ENCODE measurements around the gene RYR3.

Gene RYR3

DNA sequence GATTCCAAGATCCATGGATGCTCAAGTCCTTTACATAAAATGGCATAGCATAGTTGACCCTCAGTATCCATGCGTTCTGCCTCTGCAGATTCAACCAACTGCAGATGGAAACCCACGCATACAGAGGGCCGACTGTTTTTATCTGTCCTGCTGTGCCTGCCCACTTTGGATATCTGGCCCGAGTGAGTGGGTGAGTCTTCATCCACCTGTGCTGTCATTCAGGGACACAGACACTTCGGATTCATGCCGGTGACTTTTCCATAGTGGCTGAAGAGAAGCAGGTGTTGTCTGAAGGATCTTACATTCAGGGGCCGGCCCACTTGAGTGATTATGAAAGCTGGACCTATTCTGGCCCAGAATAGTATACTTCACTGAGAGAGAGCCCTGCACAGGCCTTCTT, 85.1 kb downstream of the RYR3 start:
- no peak overlapping the region for H3K27ac ChIP-seq (ENCODE audit: low read length)
- no peak overlapping the region for H2AFZ ChIP-seq (ENCODE audit: low read depth, low read length)
- peaks cover 36% of the 10 kb centered on the region for H3K27me3 ChIP-seq (ENCODE audit: low read depth, low read length)
- H3K36me3 ChIP-seq (replicated peaks; ENCODE audit: low read depth, low read length) = no peaks in the 10 kb centered on the region
- no peaks in the 10 kb centered on the region for H3K79me2 ChIP-seq (ENCODE audit: low read length)
- no peaks in the 10 kb centered on the region for H4K20me1 ChIP-seq (ENCODE audit: insufficient read depth, low read length)
- H3K4me2 ChIP-seq (ENCODE audit: low read length) = no peak overlapping the region
- no peak overlapping the region for H3K9ac ChIP-seq (ENCODE audit: low read length)
- H3K9me3 ChIP-seq (ENCODE audit: insufficient read depth, low read length) = no peaks in the 10 kb centered on the region
- H3K4me3 ChIP-seq (ENCODE audit: low read length) = no peak overlapping the region
- no peak for TF ChIP-seq EZH2phosphoT487 (IDR thresholded peaks at IDR 0.05; ENCODE audit: low read depth)
- TF ChIP-seq, protein P1, sequence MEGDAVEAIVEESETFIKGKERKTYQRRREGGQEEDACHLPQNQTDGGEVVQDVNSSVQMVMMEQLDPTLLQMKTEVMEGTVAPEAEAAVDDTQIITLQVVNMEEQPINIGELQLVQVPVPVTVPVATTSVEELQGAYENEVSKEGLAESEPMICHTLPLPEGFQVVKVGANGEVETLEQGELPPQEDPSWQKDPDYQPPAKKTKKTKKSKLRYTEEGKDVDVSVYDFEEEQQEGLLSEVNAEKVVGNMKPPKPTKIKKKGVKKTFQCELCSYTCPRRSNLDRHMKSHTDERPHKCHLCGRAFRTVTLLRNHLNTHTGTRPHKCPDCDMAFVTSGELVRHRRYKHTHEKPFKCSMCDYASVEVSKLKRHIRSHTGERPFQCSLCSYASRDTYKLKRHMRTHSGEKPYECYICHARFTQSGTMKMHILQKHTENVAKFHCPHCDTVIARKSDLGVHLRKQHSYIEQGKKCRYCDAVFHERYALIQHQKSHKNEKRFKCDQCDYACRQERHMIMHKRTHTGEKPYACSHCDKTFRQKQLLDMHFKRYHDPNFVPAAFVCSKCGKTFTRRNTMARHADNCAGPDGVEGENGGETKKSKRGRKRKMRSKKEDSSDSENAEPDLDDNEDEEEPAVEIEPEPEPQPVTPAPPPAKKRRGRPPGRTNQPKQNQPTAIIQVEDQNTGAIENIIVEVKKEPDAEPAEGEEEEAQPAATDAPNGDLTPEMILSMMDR (IDR thresholded peaks at IDR 0.05; ENCODE audit: low read depth, low read length) = no peak
- H3K4me1 ChIP-seq (ENCODE audit: low read length) = no peaks in the 10 kb centered on the region

DNA sequence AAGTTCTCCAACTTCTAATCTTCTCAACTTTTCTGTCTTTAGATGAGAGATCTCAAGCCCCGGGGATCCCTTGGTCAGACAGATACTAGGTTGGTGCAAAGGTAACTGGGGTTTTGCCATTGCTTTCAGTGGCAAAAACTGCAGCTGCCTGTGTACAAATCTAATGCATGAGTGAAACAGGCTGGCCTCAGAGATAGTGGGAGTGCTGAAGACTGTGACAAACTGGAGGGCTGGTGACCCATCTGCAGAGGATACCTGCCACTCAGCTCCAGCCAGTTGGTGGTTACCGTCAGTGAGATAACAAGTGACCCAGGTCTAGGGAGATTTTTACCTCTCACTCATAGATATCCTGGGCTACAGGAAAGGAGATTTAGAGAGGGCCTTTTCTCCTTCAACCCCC, 85.7 kb downstream of the RYR3 start:
- H3K79me2 ChIP-seq (ENCODE audit: low read length) = no peaks in the 10 kb centered on the region

DNA sequence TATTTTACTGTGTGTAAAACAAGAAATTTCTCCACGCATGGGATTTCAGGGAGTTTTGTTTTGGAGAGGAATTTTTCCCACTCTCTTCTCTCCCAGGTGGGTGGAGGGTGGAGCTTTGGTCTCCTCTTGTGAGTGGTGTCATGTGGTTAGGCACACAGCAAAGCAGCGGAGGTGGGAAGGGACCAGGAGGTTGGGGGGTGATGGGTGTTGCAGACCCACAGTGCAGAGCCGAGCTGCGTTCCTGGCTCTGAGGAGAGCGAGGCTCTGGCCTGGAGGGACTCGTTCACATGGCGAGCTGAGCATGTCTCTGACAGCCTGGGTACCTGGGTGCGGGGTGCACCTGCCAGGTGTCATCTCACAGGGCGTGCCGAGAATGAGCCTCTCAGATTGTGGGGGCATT, 87.8 kb downstream of the RYR3 start:
- H3K27ac ChIP-seq (ENCODE audit: low read length) = no peak overlapping the region
- H3K36me3 ChIP-seq (replicated peaks; ENCODE audit: low read depth, low read length) = no peaks in the 10 kb centered on the region
- no peaks in the 10 kb centered on the region for H3K79me2 ChIP-seq (ENCODE audit: low read length)
- H3K4me2 ChIP-seq (ENCODE audit: low read length) = no peak overlapping the region
- TF ChIP-seq, protein P1 (IDR thresholded peaks at IDR 0.05; ENCODE audit: low read depth, low read length) = no peak
- TF ChIP-seq EZH2phosphoT487 (IDR thresholded peaks at IDR 0.05; ENCODE audit: low read depth) = no peak
- H3K9ac ChIP-seq (ENCODE audit: low read length) = no peak overlapping the region
- no peaks in the 10 kb centered on the region for H4K20me1 ChIP-seq (ENCODE audit: insufficient read depth, low read length)
- no peak overlapping the region for H2AFZ ChIP-seq (ENCODE audit: low read depth, low read length)
- no peaks in the 10 kb centered on the region for H3K9me3 ChIP-seq (ENCODE audit: insufficient read depth, low read length)
- H3K4me1 ChIP-seq (ENCODE audit: low read length) = no peaks in the 10 kb centered on the region
- H3K4me3 ChIP-seq (ENCODE audit: low read length) = no peak overlapping the region
- peaks cover 37% of the 10 kb centered on the region for H3K27me3 ChIP-seq (ENCODE audit: low read depth, low read length)

More for the DNA sequence above, 85.7 kb downstream of the RYR3 start:
- TF ChIP-seq, protein P1 (IDR thresholded peaks at IDR 0.05; ENCODE audit: low read depth, low read length) = no peak
- no peak for TF ChIP-seq EZH2phosphoT487 (IDR thresholded peaks at IDR 0.05; ENCODE audit: low read depth)
- Histone ChIP-seq H3K4me1 (ENCODE audit: low read length) (no peaks in the 10 kb centered on the region), H3K4me3 (ENCODE audit: low read length) (no peak overlapping the region), H3K4me2 (ENCODE audit: low read length) (no peak overlapping the region), H3K9ac (ENCODE audit: low read length) (no peak overlapping the region), H3K27ac (ENCODE audit: low read length) (no peak overlapping the region), H2AFZ (ENCODE audit: low read depth, low read length) (no peak overlapping the region), H3K27me3 (ENCODE audit: low read depth, low read length) (peaks cover 39% of the 10 kb centered on the region), H3K9me3 (ENCODE audit: insufficient read depth, low read length) (no peaks in the 10 kb centered on the region), H3K36me3 (replicated peaks; ENCODE audit: low read depth, low read length) (no peaks in the 10 kb centered on the region), H4K20me1 (ENCODE audit: insufficient read depth, low read length) (no peaks in the 10 kb centered on the region)

DNA sequence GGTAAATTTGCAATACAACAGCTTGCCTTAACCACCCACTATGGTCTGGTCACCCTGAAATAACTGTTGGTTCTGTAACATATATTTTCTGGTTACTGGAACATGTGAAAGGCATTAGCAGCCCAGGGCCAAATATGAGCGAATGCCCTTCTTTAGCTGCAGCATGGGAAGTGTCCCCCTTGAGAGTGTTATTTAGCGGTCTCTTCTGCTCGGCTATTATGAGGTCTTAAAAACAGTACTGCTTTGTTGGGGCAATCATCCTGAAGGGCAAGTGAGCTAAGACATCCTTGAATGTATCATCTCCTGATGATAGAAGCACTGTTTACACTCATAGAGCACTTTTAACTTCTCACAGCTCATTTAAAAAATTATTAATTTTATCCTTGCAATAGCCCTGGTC, 90.2 kb downstream of the RYR3 start:
- no peak for TF ChIP-seq EZH2phosphoT487 (IDR thresholded peaks at IDR 0.05; ENCODE audit: low read depth)
- TF ChIP-seq, protein P1 (IDR thresholded peaks at IDR 0.05; ENCODE audit: low read depth, low read length) = no peak
- H2AFZ ChIP-seq (ENCODE audit: low read depth, low read length) = no peak overlapping the region
- H3K4me1 ChIP-seq (ENCODE audit: low read length) = no peaks in the 10 kb centered on the region
- no peak overlapping the region for H3K27ac ChIP-seq (ENCODE audit: low read length)
- no peaks in the 10 kb centered on the region for H3K9me3 ChIP-seq (ENCODE audit: insufficient read depth, low read length)
- no peaks in the 10 kb centered on the region for H4K20me1 ChIP-seq (ENCODE audit: insufficient read depth, low read length)
- H3K4me3 ChIP-seq (ENCODE audit: low read length) = no peak overlapping the region
- no peak overlapping the region for H3K9ac ChIP-seq (ENCODE audit: low read length)
- peaks cover 26% of the 10 kb centered on the region for H3K27me3 ChIP-seq (ENCODE audit: low read depth, low read length)
- no peak overlapping the region for H3K4me2 ChIP-seq (ENCODE audit: low read length)
- no peaks in the 10 kb centered on the region for H3K79me2 ChIP-seq (ENCODE audit: low read length)
- no peaks in the 10 kb centered on the region for H3K36me3 ChIP-seq (replicated peaks; ENCODE audit: low read depth, low read length)

Measured in OCI-LY3 (cell line).